Fibroblast of skin of left quadriceps (primary cell): ENCODE results near the gene PCCA.

Experiments used
- DNase-seq, 2 experiments: peaks; one replicate each; pipeline ENCODE4 v3.0.0-alpha.2; 2013; ENCODE audit warnings: low read depth in 2 of 2

The PCCA gene

GRCh38 chr13:100506600-100507422, 417.9 kb downstream of the PCCA start:
- DNase-seq: no peak

- DNase-seq: no peak
Measured at GRCh38 chr13:100508455-100508854, 419.6 kb downstream of the PCCA start.

GRCh38 chr13:100508996-100509395, 420.1 kb downstream of the PCCA start:
- no peak for DNase-seq

- no peak for DNase-seq
Measured at GRCh38 chr13:100510208-100510957, 421.5 kb downstream of the PCCA start.

GRCh38 chr13:100511466-100511865, 422.6 kb downstream of the PCCA start:
- DNase-seq: no peak

GRCh38 chr13:100512422-100512821, 423.5 kb downstream of the PCCA start:
- no peak for DNase-seq

- no peak for DNase-seq
Measured at GRCh38 chr13:100513171-100513570, 424.3 kb downstream of the PCCA start.

- no peak for DNase-seq
Measured at GRCh38 chr13:100513987-100514670, 425.2 kb downstream of the PCCA start.

GRCh38 chr13:100514788-100515409, 426.0 kb downstream of the PCCA start:
- peak; percentile 40 to 43 for DNase-seq

GRCh38 chr13:100515410-100515800, 426.5 kb downstream of the PCCA start:
- DNase-seq: no peak

GRCh38 chr13:100517135-100517534, 428.2 kb downstream of the PCCA start:
- no peak for DNase-seq

- no peak for DNase-seq
Measured at GRCh38 chr13:100517728-100518127, 428.8 kb downstream of the PCCA start.

- DNase-seq: no peak
Measured at GRCh38 chr13:100518394-100519062, 429.6 kb downstream of the PCCA start.

- DNase-seq: no peak
Measured at GRCh38 chr13:100519626-100520025, 430.7 kb downstream of the PCCA start.

- no peak for DNase-seq
Measured at GRCh38 chr13:100520936-100521850, 432.3 kb downstream of the PCCA start.

GRCh38 chr13:100521851-100522617, 433.1 kb downstream of the PCCA start:
- DNase-seq: no peak

GRCh38 chr13:100522618-100523309, 433.9 kb downstream of the PCCA start:
- DNase-seq: no peak

- DNase-seq: no peak
Measured at GRCh38 chr13:100523411-100523810, 434.5 kb downstream of the PCCA start.

GRCh38 chr13:100523981-100524386, 435.1 kb downstream of the PCCA start:
- DNase-seq: no peak
